Measurements from ENCODE around the gene ZC3H12C.
"Not testable (repeated sequence)": the region's sequence is repeated elsewhere in the genome, so short reads cannot be mapped to it uniquely, and the experiment has no call there.

The ZC3H12C gene

DNA sequence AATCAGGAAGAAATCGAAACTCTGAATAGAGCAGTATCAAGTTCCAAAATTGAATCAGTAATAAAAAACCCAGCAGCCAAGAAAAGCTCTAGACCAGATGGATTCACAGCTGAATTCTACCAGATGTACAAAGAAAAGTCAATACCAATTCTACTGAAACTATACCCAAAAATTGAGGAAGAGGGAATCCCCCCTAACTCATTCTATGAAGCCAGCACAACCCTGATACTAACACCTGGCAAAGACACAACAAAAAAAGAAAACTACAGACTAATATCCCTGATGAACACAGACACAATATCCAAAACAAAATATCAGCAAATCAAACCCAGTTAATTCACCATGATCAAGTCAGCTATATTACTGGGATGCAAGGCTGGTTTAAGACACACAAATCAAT lies 97.7 kb downstream of the ZC3H12C start:
- no peak overlapping the region for H3K4me3 ChIP-seq (ENCODE audit: low read depth, low read length)
- ChIA-PET CTCF (interaction anchor here (0.7 to 2.3 kb wide), 2 partner anchors 10 to 244 kb away, joined by 3 to 13 read pairs; no protein-coding TSS in a partner anchor), POLR2A (no interaction called here)
- TF ChIP-seq, protein P1, sequence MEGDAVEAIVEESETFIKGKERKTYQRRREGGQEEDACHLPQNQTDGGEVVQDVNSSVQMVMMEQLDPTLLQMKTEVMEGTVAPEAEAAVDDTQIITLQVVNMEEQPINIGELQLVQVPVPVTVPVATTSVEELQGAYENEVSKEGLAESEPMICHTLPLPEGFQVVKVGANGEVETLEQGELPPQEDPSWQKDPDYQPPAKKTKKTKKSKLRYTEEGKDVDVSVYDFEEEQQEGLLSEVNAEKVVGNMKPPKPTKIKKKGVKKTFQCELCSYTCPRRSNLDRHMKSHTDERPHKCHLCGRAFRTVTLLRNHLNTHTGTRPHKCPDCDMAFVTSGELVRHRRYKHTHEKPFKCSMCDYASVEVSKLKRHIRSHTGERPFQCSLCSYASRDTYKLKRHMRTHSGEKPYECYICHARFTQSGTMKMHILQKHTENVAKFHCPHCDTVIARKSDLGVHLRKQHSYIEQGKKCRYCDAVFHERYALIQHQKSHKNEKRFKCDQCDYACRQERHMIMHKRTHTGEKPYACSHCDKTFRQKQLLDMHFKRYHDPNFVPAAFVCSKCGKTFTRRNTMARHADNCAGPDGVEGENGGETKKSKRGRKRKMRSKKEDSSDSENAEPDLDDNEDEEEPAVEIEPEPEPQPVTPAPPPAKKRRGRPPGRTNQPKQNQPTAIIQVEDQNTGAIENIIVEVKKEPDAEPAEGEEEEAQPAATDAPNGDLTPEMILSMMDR (IDR thresholded peaks at IDR 0.05; ENCODE audit: insufficient read depth, low read length, missing control alignments), result no peak
- DNase-seq (ENCODE audit: low read depth, low spot score), result no peak

DNA sequence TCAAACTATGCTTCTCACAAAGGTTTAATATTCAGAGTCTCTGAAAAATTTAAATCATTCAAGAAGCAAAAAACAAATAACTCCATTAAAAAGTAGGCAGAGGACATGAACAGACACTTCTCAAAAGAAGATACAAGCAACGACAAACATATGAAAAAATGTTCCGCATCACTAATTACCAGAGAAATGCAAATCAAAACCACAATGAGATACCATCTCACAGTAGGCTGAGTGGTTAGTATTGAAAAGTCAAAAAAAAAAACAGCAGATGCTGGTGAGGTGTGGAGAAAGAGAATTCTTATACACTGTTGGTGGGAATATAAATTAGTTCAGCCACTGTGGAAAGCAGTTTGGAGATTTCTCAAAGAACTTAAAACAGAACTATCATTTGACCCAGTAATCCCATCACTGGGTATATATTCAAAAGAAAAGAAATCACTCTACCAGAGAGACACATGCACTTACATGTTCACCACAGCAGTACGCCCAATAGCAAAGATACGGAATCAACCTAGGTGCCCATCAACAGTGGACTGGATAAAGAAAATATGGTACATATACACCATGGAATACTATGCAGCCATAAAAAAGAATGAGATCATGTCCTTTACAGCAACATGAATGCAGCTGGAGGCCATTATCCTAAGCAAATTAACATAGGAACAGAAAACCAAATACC lies 99.6 kb downstream of the ZC3H12C start:
- H3K4me3 ChIP-seq (ENCODE audit: low read depth, low read length); DNase-seq (ENCODE audit: low read depth, low spot score); POLR2A ChIA-PET: not testable (repeated sequence)
- CTCF ChIA-PET, result interaction anchor here (1.7 to 14.3 kb wide), 3 partner anchors 8 to 246 kb away, joined by 3 to 205 read pairs (median 13); partner anchors contain the start of gene FDX1

DNA sequence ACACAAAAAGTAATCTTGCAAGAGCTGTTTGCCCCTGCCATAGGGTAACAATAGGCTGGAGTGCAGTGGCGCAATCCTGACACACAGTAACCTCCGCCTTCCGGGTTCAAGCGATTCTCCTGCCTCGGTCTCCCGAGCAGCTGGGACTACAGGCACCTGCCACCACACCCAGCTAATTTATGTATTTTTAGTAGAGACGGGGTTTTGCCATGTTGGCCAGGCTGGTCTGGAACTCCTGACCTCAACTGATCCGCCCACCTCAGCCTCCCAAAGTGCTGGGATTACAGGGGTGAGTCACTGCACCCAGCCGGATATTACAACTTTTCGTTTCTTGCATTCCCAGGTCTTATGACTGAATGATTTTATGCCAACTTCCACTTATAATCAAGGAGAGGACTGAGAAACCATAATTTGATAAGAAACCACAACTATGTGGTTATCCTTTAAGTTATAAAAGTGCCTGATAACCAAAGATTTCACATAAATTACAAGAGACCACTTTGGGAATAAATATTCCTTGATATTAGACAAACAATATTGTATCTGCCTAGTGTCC lies 101.1 kb downstream of the ZC3H12C start:
- H3K4me3 ChIP-seq (ENCODE audit: low read depth, low read length); POLR2A ChIA-PET; DNase-seq (ENCODE audit: low read depth, low spot score): not testable (repeated sequence)
- CTCF ChIA-PET, result interaction anchor here (0.6 to 14.3 kb wide), 4 partner anchors 11 to 249 kb away, joined by 3 to 205 read pairs (median 4); partner anchors contain the start of gene FDX1

DNA sequence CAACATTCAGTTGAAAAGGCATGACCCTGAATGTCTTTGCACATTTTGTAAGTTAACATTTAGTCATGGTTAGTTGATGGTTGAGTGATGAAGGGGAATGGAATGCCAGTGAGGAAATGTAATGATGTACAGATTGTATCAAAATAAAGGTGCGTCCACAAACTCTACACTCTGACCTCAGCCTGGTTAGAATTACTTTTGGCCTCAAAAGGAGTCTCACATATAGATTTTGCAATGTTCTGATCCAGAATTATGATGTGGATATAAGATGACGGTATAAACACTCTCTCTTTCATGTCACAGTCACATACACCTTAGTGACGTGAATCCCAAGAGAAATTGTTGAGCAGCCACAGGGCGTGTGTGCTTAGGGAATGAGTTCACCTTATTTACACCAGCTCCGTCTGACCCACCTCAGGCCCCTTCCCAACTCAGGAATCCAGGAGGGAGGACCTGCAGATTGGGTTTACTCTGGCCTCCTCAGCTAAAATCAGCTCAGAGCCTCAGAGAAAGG lies 103.1 kb downstream of the ZC3H12C start:
- DNase-seq (ENCODE audit: low read depth, low spot score), result no peak
- POLR2A ChIA-PET, result no interaction called here
- no peak overlapping the region for H3K4me3 ChIP-seq (ENCODE audit: low read depth, low read length)
- CTCF ChIA-PET, result interaction anchor here (1.8 to 14.3 kb wide), 4 partner anchors 170 to 252 kb away, joined by 6 to 206 read pairs (median 146); partner anchors contain the start of gene FDX1
- TF ChIP-seq, protein P1 (IDR thresholded peaks at IDR 0.05; ENCODE audit: insufficient read depth, low read length, missing control alignments), result no peak

DNA sequence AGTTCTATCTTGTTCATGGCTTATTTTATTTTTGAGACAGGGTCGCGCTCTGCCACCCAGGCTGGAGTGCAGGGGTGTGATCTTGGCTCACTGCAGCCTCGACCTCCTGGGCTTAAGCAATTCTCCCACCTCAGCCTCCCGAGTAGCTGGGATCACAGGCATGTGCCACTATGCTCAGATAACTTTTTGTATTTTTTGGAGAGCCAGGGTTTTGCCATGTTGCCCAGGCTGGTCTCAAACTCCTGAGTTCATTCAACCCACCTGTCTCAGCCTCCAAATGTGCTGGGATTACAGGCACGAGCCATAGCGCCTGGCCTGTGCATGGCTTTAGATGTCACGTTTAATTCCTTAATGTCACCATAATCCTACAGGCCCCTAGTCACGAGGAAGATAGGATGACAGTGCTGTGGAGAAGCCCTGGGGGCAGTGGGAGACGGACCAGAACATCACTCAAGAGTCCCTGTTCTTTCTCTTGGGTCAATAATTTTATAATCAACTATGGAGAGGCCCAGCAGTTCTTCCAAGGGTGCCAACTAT lies 103.8 kb downstream of the ZC3H12C start:
- no peak overlapping the region for H3K4me3 ChIP-seq (ENCODE audit: low read depth, low read length)
- no peak for DNase-seq (ENCODE audit: low read depth, low spot score)
- TF ChIP-seq, protein P1 (IDR thresholded peaks at IDR 0.05; ENCODE audit: insufficient read depth, low read length, missing control alignments), result no peak
- ChIA-PET POLR2A (no interaction called here), CTCF (interaction anchor here (1.1 to 14.3 kb wide), 5 partner anchors 148 to 243 kb away, joined by 3 to 206 read pairs (median 88); partner anchors contain the start of gene FDX1)

DNA sequence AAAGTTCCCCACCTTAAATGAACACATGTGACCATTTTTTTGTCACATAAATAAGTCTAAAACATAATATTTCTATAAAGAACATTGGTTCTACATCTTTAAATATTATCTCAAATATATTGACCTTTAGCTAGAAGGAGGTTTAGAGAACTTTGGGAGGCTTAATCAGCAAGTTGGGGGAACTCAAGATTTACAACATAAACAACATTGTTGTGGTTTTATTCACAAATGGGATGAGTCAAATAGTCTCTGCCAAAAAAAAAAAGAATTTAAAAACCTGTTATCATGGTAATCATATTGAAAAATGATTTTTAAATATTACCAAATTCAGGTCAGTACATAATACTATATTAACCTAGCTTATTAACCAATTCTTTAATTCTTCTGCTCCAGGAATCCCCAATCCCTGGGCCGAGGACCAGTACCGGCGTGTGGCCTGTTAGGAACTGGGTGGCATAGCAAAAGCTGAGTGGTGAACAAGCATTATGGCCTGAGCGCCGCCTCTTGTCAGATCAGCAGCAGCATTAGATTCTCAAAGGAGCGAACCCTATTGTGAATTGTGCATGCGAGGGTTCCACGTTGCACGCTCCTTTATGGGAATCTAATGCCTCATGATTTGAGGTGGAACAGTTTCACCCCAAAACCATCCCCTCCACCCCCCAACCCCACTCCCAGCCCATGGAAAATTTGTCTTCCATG lies 105.0 kb downstream of the ZC3H12C start:
- ChIA-PET CTCF (interaction anchor here (0.8 to 14.3 kb wide), 7 partner anchors 21 to 257 kb away, joined by 3 to 206 read pairs (median 3); partner anchors contain the start of gene FDX1), POLR2A (no interaction called here)
- TF ChIP-seq, protein P1 (IDR thresholded peaks at IDR 0.05; ENCODE audit: insufficient read depth, low read length, missing control alignments), result no peak
- DNase-seq (ENCODE audit: low read depth, low spot score), result no peak
- H3K4me3 ChIP-seq (ENCODE audit: low read depth, low read length), result no peak overlapping the region
